ENCODE measurements around the gene AFM.
"Not testable (repeated sequence)": the region's sequence is repeated elsewhere in the genome, so short reads cannot be mapped to it uniquely, and the experiment has no call there.

The AFM gene

GRCh38 chr4:73507541-73507940, 26.0 kb downstream of the AFM start:
- DNase-seq (ENCODE audit: low read depth in 3 of 3): no peak

- DNase-seq (ENCODE audit: low read depth in 3 of 3): no peak
These were observed 27.1 kb downstream of the AFM start for GRCh38 chr4:73508651-73509050.

- DNase-seq (ENCODE audit: low read depth in 3 of 3): no peak
These were observed 36.8 kb downstream of the AFM start for GRCh38 chr4:73518340-73518739.

- no peak for DNase-seq (ENCODE audit: low read depth in 3 of 3)
These were observed 39.3 kb downstream of the AFM start for GRCh38 chr4:73520821-73521220.

- DNase-seq (ENCODE audit: low read depth in 3 of 3): no peak
These were observed 41.6 kb downstream of the AFM start for GRCh38 chr4:73523126-73523525.

GRCh38 chr4:73525611-73526010, 44.1 kb downstream of the AFM start:
- DNase-seq (ENCODE audit: low read depth in 3 of 3): no peak

- DNase-seq (ENCODE audit: low read depth in 3 of 3): no peak
These were observed 45.7 kb downstream of the AFM start for GRCh38 chr4:73527196-73527595.

GRCh38 chr4:73528171-73528570, 46.6 kb downstream of the AFM start:
- no peak for DNase-seq (ENCODE audit: low read depth in 3 of 3)

GRCh38 chr4:73533515-73534422, 52.2 kb downstream of the AFM start:
- DNase-seq (ENCODE audit: low read depth in 3 of 3): no peak

GRCh38 chr4:73538162-73538561, 56.6 kb downstream of the AFM start:
- DNase-seq (ENCODE audit: low read depth in 3 of 3): no peak

- DNase-seq (ENCODE audit: low read depth in 3 of 3): no peak
These were observed 57.8 kb downstream of the AFM start for GRCh38 chr4:73539386-73539785.

GRCh38 chr4:73540826-73541225, 59.3 kb downstream of the AFM start:
- DNase-seq (ENCODE audit: low read depth in 3 of 3): no peak

GRCh38 chr4:73541251-73541650, 59.7 kb downstream of the AFM start:
- no peak for DNase-seq (ENCODE audit: low read depth in 3 of 3)

GRCh38 chr4:73544620-73545019, 63.1 kb downstream of the AFM start:
- DNase-seq (ENCODE audit: low read depth in 3 of 3): no peak

GRCh38 chr4:73550865-73551264, 69.3 kb downstream of the AFM start:
- DNase-seq (ENCODE audit: low read depth in 3 of 3): not testable (repeated sequence)
